Thyroid gland (tissue), 4 donors: ENCODE measurements around the gene CCDC178.

Experiments
- POLR2A ChIP-seq, 2 donors: fragments of 450-650 bp; IDR thresholded peaks; one replicate each; pipeline ENCODE4 v1.6.1; 2017; ENCODE audit warnings: antibody characterized with exemption in 2 of 2, mild to moderate bottlenecking in 2 of 2, moderate library complexity in 1 of 2
- TF ChIP-seq, protein P1 (sequence below), 6 experiments: fragments of 200-600 bp in 3 of 6; fragments of 450-650 bp in 3 of 6; sonication (generic) in 3 of 6; IDR thresholded peaks; one replicate each; pipeline ENCODE4 v1.5.1; 2016 to 2019; ENCODE audit warnings: antibody characterized with exemption in 6 of 6, mild to moderate bottlenecking in 2 of 6, inconsistent platforms in 1 of 6, moderate library complexity in 1 of 6

- no peak for TF ChIP-seq POLR2A (IDR thresholded peaks at IDR 0.05)
- TF ChIP-seq, protein P1, sequence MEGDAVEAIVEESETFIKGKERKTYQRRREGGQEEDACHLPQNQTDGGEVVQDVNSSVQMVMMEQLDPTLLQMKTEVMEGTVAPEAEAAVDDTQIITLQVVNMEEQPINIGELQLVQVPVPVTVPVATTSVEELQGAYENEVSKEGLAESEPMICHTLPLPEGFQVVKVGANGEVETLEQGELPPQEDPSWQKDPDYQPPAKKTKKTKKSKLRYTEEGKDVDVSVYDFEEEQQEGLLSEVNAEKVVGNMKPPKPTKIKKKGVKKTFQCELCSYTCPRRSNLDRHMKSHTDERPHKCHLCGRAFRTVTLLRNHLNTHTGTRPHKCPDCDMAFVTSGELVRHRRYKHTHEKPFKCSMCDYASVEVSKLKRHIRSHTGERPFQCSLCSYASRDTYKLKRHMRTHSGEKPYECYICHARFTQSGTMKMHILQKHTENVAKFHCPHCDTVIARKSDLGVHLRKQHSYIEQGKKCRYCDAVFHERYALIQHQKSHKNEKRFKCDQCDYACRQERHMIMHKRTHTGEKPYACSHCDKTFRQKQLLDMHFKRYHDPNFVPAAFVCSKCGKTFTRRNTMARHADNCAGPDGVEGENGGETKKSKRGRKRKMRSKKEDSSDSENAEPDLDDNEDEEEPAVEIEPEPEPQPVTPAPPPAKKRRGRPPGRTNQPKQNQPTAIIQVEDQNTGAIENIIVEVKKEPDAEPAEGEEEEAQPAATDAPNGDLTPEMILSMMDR (IDR thresholded peaks at IDR 0.05) = no peak
Measured at GRCh38 chr18:33114749-33115148, 325.8 kb downstream of the CCDC178 start.
